ENCODE data around the gene PHLDA3. TPM values are rescaled to one million over a fixed set of nuclear protein-coding genes. Genes with fewer than 3 reads are reported as not detected.

Gene PHLDA3
- total and polyA plus RNA-seq, 2 donors from 2014 or later, result 25.6 to 27.3 TPM

DNA sequence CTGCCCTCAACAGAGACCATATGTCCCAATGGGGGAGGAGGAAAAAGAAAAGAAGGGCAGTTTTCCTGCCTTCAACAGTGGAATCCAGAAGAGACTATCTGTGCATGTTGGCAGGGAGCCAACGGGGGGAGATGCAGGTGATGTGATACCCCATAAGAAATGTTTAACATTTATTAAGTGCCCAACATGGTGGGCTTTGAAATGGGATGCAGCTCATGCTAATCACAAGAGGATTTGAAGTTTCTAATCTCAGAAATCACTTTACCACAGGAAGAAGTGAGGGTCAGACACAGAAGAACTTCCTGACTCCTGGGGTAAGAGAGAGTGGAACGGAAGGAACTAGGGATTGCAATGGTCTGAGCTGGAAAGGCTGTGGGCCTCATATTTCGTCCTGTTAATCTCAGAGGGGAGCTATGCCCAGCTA, 21.7 kb upstream of the PHLDA3 start:
- Histone ChIP-seq H3K36me3 (ENCODE audit: control insufficient read depth in 2 of 3, insufficient read depth in 3 of 3, low read length in 3 of 3) (peaks cover 0 to 36% (median 15%) of the 10 kb centered on the region in 3 donors), H3K27me3 (ENCODE audit: control insufficient read depth, insufficient read depth, low read length) (no peaks in the 10 kb centered on the region), H3K4me3 (ENCODE audit: low read length in 3 of 3) (no peak overlapping the region), H3K9ac (ENCODE audit: low read length in 3 of 3) (no peak overlapping the region), H3K4me1 (ENCODE audit: control insufficient read depth in 2 of 3, insufficient read depth in 2 of 3, low read depth in 1 of 3, low read length in 3 of 3) (peaks cover 7 to 39% (median 35%) of the 10 kb centered on the region in 3 donors), H3K27ac (ENCODE audit: low read depth in 2 of 2, low read length in 2 of 2) (no peak overlapping the region), H3K9me3 (ENCODE audit: control insufficient read depth in 2 of 3, insufficient read depth in 1 of 3, low read length in 3 of 3) (no peaks in the 10 kb centered on the region)
- TF ChIP-seq CTCF (IDR thresholded peaks at IDR 0.05; ENCODE audit: borderline replicate concordance, extremely low read depth, insufficient read depth), result no peak
- intact Hi-C loops (cut with DNase I), result no loop called here
- DNase-seq, result no peak
- no peak for FAIRE-seq

DNA sequence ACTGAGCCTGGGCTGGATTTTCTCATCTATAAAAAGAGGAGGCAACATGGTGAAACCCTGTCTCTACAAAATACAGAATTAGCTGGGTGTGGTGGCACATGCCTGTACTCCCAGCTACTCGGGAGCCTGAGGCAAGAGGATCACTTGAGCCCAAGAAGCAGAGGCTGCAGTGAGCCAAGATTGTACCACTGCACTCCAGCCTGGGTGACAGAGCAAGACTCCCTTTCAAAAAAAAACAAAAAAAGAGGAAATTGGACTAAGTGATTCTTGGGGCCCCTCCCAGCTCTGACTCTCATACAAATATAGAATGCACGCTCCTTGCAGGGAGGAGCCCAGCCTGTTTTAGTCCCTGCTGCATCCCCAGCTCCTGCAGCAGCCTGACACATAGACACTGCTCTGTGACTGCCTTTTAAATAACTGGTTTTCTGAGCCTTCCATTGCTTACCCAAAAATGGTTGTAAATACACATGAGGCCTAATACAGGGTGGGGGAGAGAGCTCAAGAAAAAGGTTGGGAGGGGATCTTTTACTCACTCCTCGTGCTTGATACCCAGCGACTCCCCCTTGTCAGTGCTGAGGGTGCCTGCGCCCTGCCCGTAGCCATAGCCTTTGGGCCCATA, 20.8 kb upstream of the PHLDA3 start:
- Histone ChIP-seq H3K27ac (ENCODE audit: low read depth in 2 of 2, low read length in 2 of 2) (peak overlapping the region in 1 of 2 donors; percentile 32), H3K4me3 (ENCODE audit: low read length in 3 of 3) (no peak overlapping the region), H3K9ac (ENCODE audit: low read length in 3 of 3) (no peak overlapping the region), H3K4me1 (ENCODE audit: control insufficient read depth in 2 of 3, insufficient read depth in 2 of 3, low read depth in 1 of 3, low read length in 3 of 3) (peaks cover 0 to 35% (median 30%) of the 10 kb centered on the region in 3 donors), H3K27me3 (ENCODE audit: control insufficient read depth, insufficient read depth, low read length) (no peaks in the 10 kb centered on the region), H3K36me3 (ENCODE audit: control insufficient read depth in 2 of 3, insufficient read depth in 3 of 3, low read length in 3 of 3) (peaks cover 0 to 38% (median 15%) of the 10 kb centered on the region in 3 donors), H3K9me3 (ENCODE audit: control insufficient read depth in 2 of 3, insufficient read depth in 1 of 3, low read length in 3 of 3) (no peaks in the 10 kb centered on the region)
- DNase-seq, result no peak
- intact Hi-C loops (cut with DNase I), result no loop called here
- no peak for FAIRE-seq
- TF ChIP-seq CTCF (IDR thresholded peaks at IDR 0.05; ENCODE audit: borderline replicate concordance, extremely low read depth, insufficient read depth), result no peak

DNA sequence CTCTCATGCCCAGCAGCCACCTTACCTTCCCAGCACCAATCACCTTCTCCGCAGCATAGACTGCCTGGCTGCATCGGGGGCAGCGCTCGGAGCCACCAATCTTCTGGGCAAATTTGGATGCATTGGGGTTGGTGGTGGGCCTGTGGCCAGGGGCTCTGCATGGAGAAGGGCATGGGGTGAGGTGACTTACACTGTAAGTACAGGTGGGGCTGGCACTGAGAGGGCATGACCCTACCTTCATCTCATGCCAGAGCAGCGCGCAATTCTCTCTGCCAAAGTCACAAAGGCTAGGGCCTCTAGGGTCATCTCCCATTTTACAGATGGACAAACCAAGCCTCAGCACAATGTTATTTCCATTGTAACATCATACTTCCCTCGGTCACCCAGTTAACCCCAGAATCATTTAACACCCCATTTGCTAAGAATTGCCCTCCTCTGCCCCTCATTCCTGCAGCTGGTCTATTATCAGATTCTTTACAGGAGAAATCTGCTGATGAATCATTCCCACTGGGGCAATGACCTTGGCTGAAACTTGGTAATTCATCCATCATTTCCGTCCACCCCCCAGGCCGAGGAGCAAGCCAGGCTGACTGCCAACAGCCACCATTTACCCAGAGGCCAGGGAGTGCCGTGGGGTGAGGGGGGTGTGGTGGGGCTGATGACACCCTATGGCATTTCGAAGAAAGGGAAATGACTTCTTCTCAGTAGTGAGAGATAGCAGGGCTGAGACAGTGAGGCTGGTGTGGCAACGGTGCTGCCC, 20.0 kb upstream of the PHLDA3 start:
- Histone ChIP-seq H3K27ac (ENCODE audit: low read depth in 2 of 2, low read length in 2 of 2) (peak overlapping the region; percentile 29 to 32), H3K4me1 (ENCODE audit: control insufficient read depth in 2 of 3, insufficient read depth in 2 of 3, low read depth in 1 of 3, low read length in 3 of 3) (peaks cover 0 to 30% (median 29%) of the 10 kb centered on the region in 3 donors), H3K9me3 (ENCODE audit: control insufficient read depth in 2 of 3, insufficient read depth in 1 of 3, low read length in 3 of 3) (no peaks in the 10 kb centered on the region), H3K27me3 (ENCODE audit: control insufficient read depth, insufficient read depth, low read length) (no peaks in the 10 kb centered on the region), H3K36me3 (ENCODE audit: control insufficient read depth in 2 of 3, insufficient read depth in 3 of 3, low read length in 3 of 3) (peaks cover 0 to 39% (median 18%) of the 10 kb centered on the region in 3 donors), H3K4me3 (ENCODE audit: low read length in 3 of 3) (no peak overlapping the region), H3K9ac (ENCODE audit: low read length in 3 of 3) (no peak overlapping the region)
- DNase-seq (peak in 1 of 5 donors; percentile 96), FAIRE-seq (no peak)
- TF ChIP-seq CTCF (IDR thresholded peaks at IDR 0.05; ENCODE audit: borderline replicate concordance, extremely low read depth, insufficient read depth), result no peak
- intact Hi-C loops (cut with DNase I), result no loop called here
